ENCODE results near the gene FGGY.
"Not testable (repeated sequence)": the region's sequence is repeated elsewhere in the genome, so short reads cannot be mapped to it uniquely, and the experiment has no call there.

The FGGY gene

DNA sequence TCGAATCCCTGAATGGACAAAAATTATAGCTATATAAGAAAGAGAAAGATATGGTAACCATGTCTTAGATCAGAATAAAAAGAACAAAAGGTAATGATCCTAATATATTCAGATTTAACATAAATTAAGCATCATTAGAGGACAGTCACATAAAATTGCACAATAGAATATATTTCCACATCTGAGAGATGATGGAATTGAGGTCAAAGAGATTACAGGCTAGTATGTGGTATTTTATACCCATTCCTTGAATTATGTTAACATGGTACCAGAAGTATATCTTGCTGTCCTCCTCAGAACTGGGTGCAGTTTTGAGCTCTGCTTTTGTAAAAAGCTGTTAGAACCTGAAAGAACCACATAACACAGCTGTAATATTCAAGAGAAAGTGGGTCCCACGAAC, 272.3 kb downstream of the FGGY start:
- no peak for DNase-seq

DNA sequence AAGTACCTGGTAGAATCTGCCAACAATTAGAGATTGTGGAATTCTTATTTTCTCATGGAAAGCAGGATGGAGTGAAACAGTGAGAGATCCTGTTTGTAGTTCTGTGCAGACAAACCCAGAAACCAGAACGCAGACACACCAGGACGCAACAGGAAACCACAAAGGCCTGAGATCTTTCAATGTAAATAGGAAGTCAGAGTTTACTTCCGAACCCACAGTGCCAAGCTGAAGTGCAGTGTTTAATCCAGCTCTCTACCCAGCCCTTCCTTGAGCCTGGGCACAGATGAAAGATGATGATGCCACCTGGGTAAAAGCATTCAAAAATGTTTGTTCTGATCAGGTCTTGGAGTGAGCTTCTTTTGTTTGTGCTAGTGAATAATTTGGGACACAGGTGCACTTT, 273.6 kb downstream of the FGGY start:
- DNase-seq: peak in 11 of 58 donors; percentile 0 to 28 (median 9)

DNA sequence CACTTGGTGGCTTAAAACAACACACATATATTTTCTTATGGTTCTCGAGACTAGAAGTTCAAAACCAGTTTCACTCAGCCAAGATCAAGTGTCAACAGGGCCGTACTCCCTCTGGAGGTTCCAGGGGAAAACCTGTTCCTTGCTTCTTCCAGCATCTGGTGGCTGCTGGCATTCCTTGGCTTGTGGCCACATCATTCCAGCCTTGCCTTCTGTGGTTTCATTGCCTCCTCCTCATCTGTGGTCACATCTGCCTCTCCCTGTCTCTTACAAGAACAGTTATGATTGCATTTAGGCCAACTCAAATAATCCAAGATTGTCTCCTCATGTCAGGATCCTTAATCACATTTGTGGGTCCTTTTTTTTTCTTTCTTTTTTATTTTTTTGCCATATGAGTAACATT, 277.2 kb downstream of the FGGY start:
- no peak for DNase-seq

DNA sequence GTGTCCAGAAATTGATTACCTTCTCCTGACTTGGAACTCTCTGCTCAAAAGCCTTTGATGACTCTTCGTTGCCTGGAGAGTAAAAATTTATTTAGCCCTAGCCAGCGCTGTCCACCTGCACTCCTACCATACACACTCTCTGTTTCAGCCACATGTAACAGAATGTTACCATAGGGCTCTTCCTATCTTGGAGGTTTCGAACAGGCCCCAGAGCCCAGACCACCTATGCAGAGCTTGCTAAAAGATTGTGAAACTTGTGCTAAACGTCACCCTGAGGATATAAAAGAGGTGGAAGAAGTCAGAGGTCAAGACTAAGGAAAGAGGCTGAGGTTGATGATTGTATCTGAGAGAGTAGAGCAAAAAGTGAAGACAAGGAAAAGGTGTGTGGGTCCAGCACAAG, 280.9 kb downstream of the FGGY start:
- no peak for DNase-seq

DNA sequence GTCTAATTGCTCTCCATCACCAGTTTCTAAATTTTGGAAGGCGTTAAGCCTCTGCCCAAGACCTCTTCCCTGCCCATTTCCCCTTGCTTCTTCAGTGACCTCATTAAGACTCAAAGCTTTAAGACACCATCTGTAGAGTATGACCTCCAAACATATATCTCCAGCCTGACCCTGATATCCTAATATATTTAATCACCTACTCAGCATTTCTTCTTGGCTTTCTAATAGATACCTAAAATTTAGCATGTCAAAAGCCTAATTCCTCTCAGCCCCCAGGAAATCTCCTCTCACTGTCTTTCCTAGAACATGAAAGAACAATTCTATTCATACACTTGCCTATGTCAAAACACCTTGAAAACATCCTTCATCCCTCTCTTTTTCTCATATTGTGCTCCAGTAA, 282.3 kb downstream of the FGGY start:
- DNase-seq: no peak

DNA sequence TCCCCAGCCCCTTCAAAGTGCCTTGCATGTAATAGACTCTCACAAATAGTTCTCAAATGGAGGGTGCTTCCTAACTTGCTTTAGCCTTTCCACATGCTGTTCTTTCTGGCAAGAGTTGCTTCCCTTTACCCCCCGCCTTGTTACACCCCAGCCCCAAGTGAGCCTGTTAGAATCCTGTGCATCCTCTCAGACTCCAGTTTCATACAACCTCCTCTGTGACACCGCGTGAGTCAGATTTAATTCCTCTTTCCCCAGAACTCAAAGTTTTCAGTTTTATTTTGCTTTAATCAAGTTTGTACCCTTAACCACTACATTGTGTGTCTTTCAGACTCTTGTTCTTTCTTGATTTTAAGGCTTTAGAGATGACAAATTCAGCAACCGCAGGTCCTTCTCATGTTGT, 283.4 kb downstream of the FGGY start:
- no peak for DNase-seq

DNA sequence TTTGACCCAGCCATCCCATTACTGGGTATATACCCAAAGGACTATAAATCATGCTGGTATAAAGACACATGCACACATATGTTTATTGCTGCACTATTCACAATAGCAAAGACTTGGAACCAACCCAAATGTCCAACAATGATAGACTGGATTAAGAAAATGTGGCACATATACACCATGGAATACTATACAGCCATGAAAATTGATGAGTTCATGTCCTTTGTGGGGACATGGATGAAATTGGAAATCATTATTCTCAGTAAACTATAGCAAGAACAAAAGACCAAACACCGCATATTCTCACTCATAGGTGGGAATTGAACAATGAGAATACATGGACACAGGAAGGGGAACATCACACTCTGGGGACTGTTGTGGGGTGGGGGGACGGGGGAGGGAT, 295.5 kb downstream of the FGGY start:
- DNase-seq: not testable (repeated sequence)

DNA sequence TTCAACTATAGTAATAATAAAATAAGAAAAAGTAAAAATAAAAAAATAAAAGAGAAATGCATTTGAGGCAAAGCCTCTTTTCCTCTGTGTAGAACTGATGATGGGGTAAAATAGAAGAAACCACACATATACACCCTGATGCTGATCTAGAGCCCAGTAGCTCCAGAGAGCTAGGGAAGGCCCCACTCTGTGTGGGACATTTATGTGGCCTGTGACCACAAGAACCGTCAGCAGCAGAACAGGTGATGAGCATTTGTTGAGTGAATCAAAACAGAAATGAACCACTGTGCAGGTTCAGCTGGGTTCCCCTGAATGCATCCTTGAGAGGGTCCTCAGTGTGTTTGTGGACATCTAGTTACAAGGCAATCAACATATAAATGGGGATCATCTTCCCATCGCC, 296.0 kb downstream of the FGGY start:
- no peak for DNase-seq

DNA sequence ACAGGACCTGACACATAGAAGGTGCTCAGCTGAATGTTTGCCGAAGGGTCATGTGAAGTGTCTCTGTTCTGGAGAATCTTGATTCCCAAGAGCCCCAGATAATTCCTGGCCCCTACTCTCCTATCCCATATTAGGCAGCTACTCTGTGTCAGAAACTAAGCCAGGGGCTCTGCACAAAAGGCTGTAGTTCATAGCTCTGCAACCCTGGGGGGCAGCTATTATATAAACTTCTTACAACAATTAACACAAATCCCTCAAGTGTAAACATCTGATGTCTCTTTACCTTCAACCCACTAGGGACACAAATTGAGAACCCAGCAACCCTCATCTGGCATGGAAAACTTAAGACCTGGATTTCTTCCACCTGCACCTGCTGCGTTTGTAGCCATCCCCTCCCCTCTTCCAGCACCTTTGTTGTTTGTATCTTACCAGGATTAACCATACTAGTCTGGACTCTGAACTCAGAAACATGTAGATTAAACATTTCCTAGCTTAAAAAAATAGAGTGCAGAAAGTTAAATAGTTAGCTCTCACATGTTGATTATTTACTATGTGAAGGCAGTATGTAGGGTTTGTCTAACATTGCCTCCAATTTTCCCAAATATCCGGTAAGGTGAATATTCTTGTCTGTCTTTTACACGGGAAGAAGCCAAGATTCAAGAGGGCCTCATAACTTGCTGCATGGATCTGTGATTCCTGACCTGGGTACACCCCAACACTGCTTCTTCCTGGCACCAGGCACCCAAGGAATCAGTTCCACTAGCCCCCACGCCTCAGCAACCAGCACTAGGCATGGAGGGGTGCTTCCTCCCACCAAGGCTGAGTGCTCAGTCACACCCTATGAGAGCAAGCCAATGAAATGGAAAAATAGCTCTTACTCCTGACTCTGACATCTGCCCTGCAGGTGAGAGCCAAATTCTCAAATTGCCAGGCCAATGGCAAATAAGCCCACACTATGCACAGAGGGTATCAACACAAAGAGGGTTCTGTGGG, 297.2 kb downstream of the FGGY start:
- DNase-seq: no peak

DNA sequence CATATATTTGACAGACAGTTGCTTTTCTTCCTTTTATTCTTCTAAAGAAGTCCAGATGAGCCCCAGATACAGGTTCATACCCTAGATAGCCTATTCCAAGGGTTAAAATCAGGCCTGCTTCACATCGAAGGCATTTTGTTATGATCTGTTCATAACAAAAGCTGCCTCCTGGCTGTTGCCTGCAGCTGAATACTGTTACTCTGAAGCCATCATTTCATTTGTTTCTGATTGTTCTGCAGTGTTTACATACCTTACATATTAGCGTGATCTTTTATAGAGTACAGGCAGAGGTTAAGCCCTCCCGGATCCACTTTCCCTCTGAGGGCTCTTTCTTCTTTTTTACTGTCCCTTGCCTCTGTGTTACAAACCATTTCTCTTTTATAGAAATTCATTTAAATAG, 298.9 kb downstream of the FGGY start:
- no peak for DNase-seq

DNA sequence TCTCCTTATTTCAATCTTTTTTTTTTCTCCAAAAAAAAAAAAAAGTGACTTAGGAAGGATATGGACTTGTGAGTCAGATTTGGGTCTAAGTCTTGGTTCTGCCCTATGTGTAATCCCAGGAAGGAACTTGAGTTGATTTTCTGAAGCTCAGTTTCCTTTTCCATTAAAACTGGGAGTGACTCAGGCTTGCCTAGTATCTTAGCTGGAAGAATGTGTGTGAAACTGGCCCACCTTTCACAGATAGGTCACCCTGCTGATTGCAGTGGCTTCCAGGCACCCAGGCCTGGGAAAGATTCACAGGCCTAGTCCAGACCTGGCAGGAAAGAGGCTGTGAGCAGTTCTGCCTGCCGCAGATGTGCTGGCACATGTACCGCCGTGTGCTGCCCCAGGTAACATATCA, 299.5 kb downstream of the FGGY start:
- DNase-seq: no peak

DNA sequence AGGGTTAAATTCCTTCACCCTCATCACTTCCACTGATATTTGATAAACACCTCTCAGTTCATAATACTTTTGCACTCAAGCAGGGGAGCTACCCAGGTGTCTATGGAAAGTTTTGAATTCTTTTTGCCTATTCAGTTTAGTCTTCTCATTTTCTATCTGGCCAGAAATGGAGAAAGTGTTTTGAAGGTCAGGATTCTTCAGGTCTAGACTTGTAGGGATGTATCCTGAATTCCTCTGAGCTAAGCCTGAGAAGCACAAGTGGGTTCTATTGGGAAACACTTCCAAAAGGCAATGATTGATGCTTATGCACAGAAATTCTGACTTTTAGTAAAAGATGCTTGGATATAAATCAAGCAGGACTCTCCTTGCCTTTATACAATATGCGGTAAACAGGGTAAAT, 300.1 kb downstream of the FGGY start:
- DNase-seq: no peak

DNA sequence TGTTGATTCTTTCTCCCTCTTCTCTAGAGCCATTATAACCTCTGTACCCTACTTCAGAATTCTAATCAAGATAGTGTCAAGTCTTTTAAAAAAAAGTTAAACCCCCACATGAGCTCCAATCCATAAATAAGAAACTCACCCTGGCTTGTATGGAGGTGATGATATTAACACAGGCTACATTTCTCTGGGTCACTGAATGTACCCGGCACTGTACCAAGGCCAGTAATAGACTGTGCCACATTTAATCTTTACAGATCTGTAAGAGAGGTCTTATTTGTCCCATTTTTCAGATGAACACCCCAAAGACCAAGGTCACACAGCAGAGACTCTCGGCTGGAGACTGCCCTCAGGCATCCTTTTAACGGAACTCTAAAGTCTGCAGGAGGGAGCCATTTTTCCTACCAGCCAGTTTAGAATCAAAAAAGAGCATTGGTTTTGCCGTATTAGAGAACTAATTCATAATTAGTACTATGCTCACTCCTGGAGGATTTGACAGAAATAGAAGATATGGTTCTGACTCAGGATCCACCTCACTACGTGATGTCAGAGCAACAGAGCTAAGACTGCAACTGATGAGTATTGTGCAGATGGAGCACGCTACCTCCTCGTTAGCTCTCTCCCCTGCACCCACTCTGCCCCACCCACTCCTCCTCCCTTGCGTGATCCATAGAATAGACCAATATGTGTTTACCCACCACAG, 300.7 kb downstream of the FGGY start:
- DNase-seq: peak in 5 of 58 donors; percentile 1 to 3 (median 3)

DNA sequence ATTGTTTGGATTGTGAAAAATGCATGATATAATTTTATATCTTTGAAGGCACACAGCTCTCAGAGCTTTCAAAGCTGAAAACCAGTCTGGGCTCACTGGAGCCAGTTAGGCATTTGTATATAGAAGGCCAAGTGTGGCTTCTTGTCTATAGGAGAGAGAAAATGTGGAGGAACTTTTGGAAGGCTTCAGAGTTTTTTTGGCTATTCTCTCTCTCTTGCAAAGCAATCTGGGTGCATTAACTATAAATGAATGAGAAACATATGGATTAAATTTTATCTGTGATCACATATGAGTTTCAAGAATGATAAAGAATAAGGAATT, 301.2 kb downstream of the FGGY start:
- DNase-seq: peak in 1 of 58 donors; percentile 17

DNA sequence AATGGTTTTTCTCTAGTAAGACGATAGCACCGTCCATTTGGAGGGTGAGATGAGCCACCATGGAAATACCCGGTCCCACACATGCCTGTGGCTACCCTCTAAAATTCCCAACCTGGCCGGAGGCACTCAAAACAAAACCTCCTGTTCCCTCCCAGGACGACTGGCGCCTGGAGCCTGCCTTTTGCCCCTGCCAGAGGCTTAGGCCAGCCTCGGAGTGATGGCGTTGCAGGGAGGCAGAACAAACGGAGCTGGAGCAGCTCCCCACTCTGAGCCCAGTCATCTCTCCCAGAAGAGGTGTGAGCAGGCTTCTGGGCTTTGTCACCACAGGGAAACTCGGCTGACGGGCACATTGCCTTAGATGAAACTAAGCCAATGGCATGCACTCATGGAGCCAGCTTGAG, 304.1 kb downstream of the FGGY start:
- peak in 15 of 58 donors; percentile 1 to 44 (median 9) for DNase-seq

DNA sequence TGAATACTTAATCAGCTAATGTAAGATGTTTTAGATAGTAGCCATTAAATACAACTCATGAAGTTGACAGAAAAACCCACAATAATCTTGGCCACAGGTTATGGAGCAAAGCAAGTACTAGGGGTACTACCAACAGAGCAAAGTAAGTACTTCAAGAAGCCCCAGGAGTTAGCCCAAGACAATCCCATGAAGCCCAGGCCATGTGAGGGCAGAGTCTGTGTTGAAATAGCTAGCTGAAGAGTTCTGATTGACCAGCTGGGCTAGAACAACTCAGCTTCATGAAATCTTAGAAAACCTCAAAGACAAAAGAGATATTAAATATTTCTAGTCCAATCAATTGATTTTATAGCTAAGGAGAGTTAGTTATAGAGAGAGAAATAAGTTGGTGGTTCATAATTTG, 304.9 kb downstream of the FGGY start:
- DNase-seq: no peak

DNA sequence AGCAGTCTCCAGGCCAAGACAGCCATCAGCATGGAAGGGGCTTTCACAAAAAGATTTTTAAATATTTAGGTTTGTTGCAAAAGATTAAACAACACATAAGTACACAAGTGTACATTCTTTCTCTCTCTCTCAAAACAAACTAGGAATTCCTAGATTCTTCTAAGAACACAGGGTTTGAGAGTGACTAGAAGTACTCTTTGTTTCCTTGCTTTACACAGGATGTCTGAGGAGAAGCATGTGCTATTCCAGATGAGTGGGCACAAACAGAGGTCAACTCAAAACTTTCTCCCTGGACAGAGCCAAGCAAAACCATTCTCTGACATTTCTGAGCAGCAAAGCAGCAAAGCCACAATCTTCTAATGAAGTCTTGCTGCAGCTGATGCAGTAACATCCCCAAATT, 307.3 kb downstream of the FGGY start:
- peak in 1 of 58 donors; percentile 30 for DNase-seq

DNA sequence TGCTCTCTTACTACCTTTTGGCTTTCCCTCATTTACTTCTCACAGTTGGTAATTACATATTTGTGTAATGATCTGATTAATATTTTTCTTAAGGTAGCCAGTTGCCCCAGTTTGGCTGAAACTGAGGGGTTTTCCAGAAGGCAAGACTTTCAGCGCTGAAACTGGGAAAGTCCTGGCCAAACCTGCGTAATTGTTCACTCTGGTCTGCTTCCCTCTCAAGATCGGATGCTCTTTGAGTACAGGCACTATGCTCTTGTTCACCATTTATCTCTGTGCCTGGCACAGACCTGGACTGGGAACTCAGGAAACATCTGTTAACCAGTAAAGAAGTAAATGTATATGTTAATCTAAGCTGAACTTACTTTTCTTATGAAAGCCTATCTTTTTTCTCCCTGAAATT, 308.3 kb downstream of the FGGY start:
- no peak for DNase-seq

DNA sequence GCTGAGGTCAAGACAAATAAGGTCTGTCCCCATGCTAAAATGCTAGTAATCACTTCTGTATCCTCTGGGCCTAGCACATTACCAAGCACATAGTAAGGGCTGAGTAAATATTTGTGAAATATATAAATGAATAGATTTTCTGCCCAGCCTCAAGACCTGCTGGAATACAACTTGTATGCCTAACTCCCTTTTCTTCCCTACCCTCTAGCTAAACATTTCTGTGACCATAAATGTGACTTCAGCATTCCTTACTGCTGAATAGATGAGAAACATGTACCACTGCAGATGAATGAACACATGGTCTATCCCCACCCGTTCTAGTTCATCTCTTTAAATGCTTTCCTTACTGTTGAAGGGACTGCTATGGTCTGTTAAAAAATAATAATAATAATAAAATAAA, 308.9 kb downstream of the FGGY start:
- DNase-seq: no peak

DNA sequence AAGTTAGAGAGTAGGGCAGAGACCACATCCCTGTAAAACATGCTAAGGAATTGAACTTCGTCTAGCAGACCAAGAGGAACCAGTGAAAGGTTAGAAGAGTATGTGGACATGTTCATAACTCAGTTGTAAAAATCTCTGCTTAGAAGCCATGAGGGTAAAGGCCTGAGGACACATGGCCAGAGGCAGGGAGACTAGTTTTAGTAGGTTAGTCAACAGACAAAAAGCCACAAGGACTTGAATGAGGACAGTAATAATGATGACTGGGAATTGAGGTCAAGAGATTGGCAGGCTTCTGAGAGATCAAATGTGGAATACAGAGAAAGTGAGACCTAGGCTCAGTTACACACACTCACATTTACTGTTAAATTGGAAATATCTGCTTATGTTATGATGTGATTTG, 312.4 kb downstream of the FGGY start:
- no peak for DNase-seq

DNA sequence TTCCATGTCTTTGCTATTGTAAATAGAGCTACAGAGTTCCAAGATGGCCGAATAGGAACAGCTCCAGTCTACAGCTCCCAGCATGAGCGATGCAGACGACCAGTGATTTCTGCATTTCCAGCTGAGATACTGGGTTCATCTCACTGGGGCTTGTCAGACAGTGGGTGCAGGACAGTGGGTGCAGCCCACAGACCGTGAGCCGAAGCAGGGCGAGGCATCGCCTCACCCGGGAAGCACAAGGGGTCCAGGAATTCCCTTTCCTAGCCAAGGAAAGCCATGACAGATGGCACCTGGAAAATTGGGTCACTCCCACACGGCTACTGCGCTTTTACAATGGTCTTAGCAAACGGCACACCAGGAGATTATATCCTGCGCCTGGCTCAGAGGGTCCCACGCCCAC, 313.6 kb downstream of the FGGY start:
- DNase-seq: not testable (repeated sequence)

DNA sequence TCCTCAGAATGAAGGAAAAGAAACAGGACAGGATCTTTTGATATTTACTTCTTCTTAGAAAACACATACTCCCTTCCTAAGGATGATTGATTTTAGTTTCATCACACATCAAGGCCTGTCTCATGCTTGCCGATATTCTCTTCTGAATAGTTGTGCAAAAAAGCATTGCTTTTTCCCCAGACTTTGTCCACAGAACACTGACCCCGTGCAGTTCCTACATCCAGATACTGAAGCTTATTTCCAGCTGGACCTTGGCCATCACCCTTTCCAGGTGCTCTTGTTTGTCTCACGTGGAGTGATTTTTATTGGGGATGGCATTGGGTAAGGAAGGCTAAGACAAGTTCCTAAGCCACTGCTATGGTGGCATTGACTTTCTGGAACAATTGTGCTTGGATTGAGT, 320.5 kb downstream of the FGGY start:
- DNase-seq: no peak

DNA sequence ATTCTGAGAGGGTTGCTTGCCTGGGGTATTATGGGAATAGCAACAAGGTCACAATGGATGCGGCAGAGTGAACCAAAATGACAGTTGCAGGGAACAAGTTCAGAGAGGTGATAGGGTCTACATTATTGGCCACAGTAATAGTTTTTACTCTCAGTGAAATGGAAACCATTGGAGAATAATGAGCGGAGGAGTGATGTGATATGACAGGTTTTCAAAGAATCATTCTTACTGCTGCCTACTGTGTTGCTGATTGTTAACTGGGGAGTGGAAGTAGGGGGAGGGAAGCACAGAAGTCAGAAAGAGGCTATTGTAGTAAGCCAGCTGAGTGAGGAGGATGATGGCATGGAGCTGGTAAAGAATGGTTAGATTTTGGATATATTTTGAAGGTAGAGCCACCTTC, 322.7 kb downstream of the FGGY start:
- DNase-seq: peak in 1 of 58 donors; percentile 31

Data from anterior cingulate cortex (tissue), 58 donors.